Esophagus squamous epithelium (tissue), 4 donors: ENCODE results near the gene SPEG.

Experiments used
- POLR2A ChIP-seq, 4 donors: fragments of 450-650 bp; IDR thresholded peaks; one replicate each; pipeline ENCODE4 v1.6.1; 2017; ENCODE audit warnings: antibody characterized with exemption in 4 of 4, mild to moderate bottlenecking in 4 of 4, moderate library complexity in 3 of 4
- TF ChIP-seq, protein P1 (sequence below), 6 experiments: fragments of 450-650 bp in 4 of 6; fragments of 200-600 bp in 2 of 6; sonication (generic) in 2 of 6; IDR thresholded peaks; one replicate each; pipeline ENCODE4 v1.5.1; 2016 to 2019; ENCODE audit warnings: antibody characterized with exemption in 6 of 6, mild to moderate bottlenecking in 4 of 6, moderate library complexity in 4 of 6

DNA sequence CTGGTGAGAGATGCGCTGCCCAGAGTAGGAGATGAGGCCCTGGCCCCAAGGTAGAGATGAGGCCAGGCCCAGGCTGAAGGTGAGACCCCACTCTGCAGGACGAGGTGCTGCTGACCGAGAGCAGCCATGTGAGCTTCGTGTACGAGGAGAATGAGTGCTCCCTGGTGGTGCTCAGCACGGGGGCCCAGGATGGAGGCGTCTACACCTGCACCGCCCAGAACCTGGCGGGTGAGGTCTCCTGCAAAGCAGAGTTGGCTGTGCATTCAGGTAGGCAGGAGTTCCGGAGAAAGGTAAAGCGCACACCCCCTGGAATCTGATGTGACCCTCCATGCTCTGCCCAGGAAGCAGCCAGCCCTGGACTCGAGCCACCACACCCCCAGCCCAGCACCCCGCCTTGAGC, 42.5 kb downstream of the SPEG start:
- TF ChIP-seq, protein P1, sequence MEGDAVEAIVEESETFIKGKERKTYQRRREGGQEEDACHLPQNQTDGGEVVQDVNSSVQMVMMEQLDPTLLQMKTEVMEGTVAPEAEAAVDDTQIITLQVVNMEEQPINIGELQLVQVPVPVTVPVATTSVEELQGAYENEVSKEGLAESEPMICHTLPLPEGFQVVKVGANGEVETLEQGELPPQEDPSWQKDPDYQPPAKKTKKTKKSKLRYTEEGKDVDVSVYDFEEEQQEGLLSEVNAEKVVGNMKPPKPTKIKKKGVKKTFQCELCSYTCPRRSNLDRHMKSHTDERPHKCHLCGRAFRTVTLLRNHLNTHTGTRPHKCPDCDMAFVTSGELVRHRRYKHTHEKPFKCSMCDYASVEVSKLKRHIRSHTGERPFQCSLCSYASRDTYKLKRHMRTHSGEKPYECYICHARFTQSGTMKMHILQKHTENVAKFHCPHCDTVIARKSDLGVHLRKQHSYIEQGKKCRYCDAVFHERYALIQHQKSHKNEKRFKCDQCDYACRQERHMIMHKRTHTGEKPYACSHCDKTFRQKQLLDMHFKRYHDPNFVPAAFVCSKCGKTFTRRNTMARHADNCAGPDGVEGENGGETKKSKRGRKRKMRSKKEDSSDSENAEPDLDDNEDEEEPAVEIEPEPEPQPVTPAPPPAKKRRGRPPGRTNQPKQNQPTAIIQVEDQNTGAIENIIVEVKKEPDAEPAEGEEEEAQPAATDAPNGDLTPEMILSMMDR (IDR thresholded peaks at IDR 0.05): no peak
- no peak for TF ChIP-seq POLR2A (IDR thresholded peaks at IDR 0.05)
